Breast epithelium (tissue), 4 donors: Measurements from ENCODE around the gene SNCAIP. TPM values are rescaled to one million over a fixed set of nuclear protein-coding genes. Genes with fewer than 3 reads are reported as not detected.

Experiments used
- DNase-seq, 2 donors: peaks; one replicate each; pipeline ENCODE4 v3.0.0-alpha.2; 2019; ENCODE audit warnings: low spot score in 2 of 2
- H3K27ac ChIP-seq, 2 donors: fragments of 200-600 bp; sonication (generic) in 1 of 2; one replicate each; pipeline ENCODE4 v1.5.1; 2016 to 2019; ENCODE audit warnings: mild to moderate bottlenecking in 1 of 2
- H3K27me3 ChIP-seq, 2 donors: fragments of 200-600 bp; sonication (generic) in 1 of 2; one replicate each; pipeline versions ENCODE4 v1.5.1 to v1.6.0; 2017 to 2019; ENCODE audit warnings: control low read depth in 1 of 2, mild to moderate bottlenecking in 1 of 2
- H3K36me3 ChIP-seq: fragments of 200-600 bp; one replicate; pipeline ENCODE4 v1.5.1; 2019
- H3K4me1 ChIP-seq, 2 donors: fragments of 200-600 bp; sonication (generic); one replicate each; pipeline ENCODE4 v1.5.1; 2016 to 2019; ENCODE audit warnings: control low read depth in 1 of 2
- H3K4me3 ChIP-seq, 3 donors: fragments of 200-600 bp; sonication (generic); 1 replicate in 2 of 3; 2 replicates in 1 of 3; pipeline ENCODE4 v1.5.1; 2016 to 2019; ENCODE audit warnings: mild to moderate bottlenecking in 3 of 3, moderate library complexity in 2 of 3
- H3K9me3 ChIP-seq, 2 donors: fragments of 200-600 bp; sonication (generic) in 1 of 2; one replicate each; pipeline ENCODE4 v1.5.1; 2016 to 2019; ENCODE audit warnings: control low read depth in 1 of 2
- POLR2A ChIP-seq: fragments of 450-650 bp; IDR thresholded peaks from one replicate; pipeline ENCODE4 v1.6.1; 2016; ENCODE audit warnings: antibody characterized with exemption, mild to moderate bottlenecking, moderate library complexity
- POLR2AphosphoS5 ChIP-seq, 3 donors: sonication (generic); formaldehyde crosslinking; IDR thresholded peaks; one replicate each; pipeline ENCODE4 v1.6.1; 2017; ENCODE audit warnings: antibody characterized with exemption in 3 of 3
- intact Hi-C: fragments of 100-400 bp; cut with DNase I; formaldehyde crosslinking; loops from one replicate; pipeline ENCODE4 v1.15.1; 2023; ENCODE audit warnings: low total_unique reads
- total RNA-seq, 3 donors: library from RNA; depleted of rRNA; stranded (reverse); fragments of >200 nt; gene quantifications; one replicate each; pipeline ENCODE4 v1.1.0, GENCODE V29; 2016
- TF ChIP-seq, protein P1 (sequence below), 3 donors: fragments of 450-650 bp; IDR thresholded peaks; one replicate each; pipeline ENCODE4 v1.5.1; 2016 to 2017; ENCODE audit warnings: antibody characterized with exemption in 3 of 3, mild to moderate bottlenecking in 3 of 3, moderate library complexity in 3 of 3

The SNCAIP gene
- total RNA-seq, 3 donors from 2014 or later = 9.8 to 15.4 (median 10.9) TPM

DNA sequence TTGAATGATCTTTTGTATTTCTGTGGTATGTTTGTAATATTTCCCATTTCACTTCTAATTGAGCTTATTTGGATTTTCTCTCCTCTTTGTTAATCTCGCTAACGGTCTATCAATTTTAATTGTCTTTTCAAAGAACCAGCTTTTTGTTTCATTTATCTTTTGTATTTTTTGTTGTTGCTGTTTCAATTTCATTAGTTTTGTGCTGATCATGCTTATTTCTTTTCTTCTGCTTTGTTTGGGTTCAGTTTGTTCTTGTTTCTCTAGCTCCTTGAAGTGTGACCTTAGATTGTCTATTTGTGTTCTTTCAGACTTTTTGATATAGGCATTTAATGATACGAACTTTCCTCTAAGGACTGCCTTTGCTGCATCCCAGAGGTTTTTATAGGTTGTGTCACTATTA, 28.4 kb upstream of the SNCAIP start:
- Histone ChIP-seq H3K9me3 (peaks cover 3 to 8% of the 10 kb centered on the region in 2 donors), H3K27me3 (no peaks in the 10 kb centered on the region), H3K36me3 (no peaks in the 10 kb centered on the region), H3K27ac (no peak overlapping the region), H3K4me3 (no peak overlapping the region), H3K4me1 (no peaks in the 10 kb centered on the region)
- no peak for DNase-seq
- TF ChIP-seq, protein P1, sequence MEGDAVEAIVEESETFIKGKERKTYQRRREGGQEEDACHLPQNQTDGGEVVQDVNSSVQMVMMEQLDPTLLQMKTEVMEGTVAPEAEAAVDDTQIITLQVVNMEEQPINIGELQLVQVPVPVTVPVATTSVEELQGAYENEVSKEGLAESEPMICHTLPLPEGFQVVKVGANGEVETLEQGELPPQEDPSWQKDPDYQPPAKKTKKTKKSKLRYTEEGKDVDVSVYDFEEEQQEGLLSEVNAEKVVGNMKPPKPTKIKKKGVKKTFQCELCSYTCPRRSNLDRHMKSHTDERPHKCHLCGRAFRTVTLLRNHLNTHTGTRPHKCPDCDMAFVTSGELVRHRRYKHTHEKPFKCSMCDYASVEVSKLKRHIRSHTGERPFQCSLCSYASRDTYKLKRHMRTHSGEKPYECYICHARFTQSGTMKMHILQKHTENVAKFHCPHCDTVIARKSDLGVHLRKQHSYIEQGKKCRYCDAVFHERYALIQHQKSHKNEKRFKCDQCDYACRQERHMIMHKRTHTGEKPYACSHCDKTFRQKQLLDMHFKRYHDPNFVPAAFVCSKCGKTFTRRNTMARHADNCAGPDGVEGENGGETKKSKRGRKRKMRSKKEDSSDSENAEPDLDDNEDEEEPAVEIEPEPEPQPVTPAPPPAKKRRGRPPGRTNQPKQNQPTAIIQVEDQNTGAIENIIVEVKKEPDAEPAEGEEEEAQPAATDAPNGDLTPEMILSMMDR (IDR thresholded peaks at IDR 0.05) = no peak
- TF ChIP-seq POLR2A (no peak), POLR2AphosphoS5 (IDR thresholded peaks at IDR 0.05) (no peak)
- intact Hi-C loops = no loop called here

DNA sequence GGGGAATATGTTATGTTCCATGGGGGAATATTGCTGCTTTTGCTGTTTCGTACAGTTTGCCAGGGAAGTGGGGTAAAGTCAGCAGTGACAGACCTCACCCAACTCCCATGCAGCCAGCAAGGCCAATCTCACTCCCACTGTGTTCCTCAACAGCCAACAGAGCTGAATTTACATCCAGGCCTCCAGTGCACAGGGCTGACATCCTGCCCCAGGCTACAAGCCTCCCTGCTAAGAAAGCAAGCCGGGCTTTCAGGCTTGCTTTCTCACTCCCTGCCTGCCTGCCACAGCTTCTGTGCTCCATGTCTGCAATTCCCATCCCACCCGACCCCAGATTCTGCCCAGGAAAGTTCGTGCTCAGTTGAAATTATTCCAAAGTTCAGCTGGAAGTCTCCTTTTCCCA, 25.5 kb upstream of the SNCAIP start:
- no peak for TF ChIP-seq POLR2AphosphoS5 (IDR thresholded peaks at IDR 0.05)
- no peak for TF ChIP-seq POLR2A
- TF ChIP-seq, protein P1 (IDR thresholded peaks at IDR 0.05) = no peak
- no peaks in the 10 kb centered on the region for H3K4me1 ChIP-seq
- H3K27ac ChIP-seq = no peak overlapping the region
- H3K27me3 ChIP-seq = no peaks in the 10 kb centered on the region
- DNase-seq = no peak
- no peak overlapping the region for H3K4me3 ChIP-seq
- intact Hi-C loops = no loop called here
- no peaks in the 10 kb centered on the region for H3K36me3 ChIP-seq
- peaks cover 3 to 8% of the 10 kb centered on the region in 2 donors for H3K9me3 ChIP-seq

- no peak overlapping the region for H3K4me3 ChIP-seq
- no peak for DNase-seq
- intact Hi-C loops = no loop called here
- H3K9me3 ChIP-seq = peaks cover 3 to 8% of the 10 kb centered on the region in 2 donors
- H3K27ac ChIP-seq = no peak overlapping the region
- TF ChIP-seq, protein P1 (IDR thresholded peaks at IDR 0.05) = no peak
- no peaks in the 10 kb centered on the region for H3K4me1 ChIP-seq
- no peaks in the 10 kb centered on the region for H3K36me3 ChIP-seq
- H3K27me3 ChIP-seq = no peaks in the 10 kb centered on the region
Measured at GRCh38 chr5:122287101-122287500, 24.9 kb upstream of the SNCAIP start.

GRCh38 chr5:122291000-122291901, 20.8 kb upstream of the SNCAIP start:
- H3K9me3 ChIP-seq = no peaks in the 10 kb centered on the region
- no peaks in the 10 kb centered on the region for H3K36me3 ChIP-seq
- no peak overlapping the region for H3K27ac ChIP-seq
- H3K27me3 ChIP-seq = no peaks in the 10 kb centered on the region
- intact Hi-C loops = loop anchor here (10.0 kb wide), 1 partner anchor 404 kb away; no protein-coding TSS in a partner anchor
- H3K4me1 ChIP-seq = no peaks in the 10 kb centered on the region
- H3K4me3 ChIP-seq = no peak overlapping the region
- TF ChIP-seq, protein P1 (IDR thresholded peaks at IDR 0.05) = no peak
- no peak for TF ChIP-seq POLR2A
- TF ChIP-seq POLR2AphosphoS5 (IDR thresholded peaks at IDR 0.05) = no peak
- DNase-seq = no peak

GRCh38 chr5:122292332-122292731, 19.7 kb upstream of the SNCAIP start:
- TF ChIP-seq POLR2A (no peak), POLR2AphosphoS5 (IDR thresholded peaks at IDR 0.05) (no peak)
- TF ChIP-seq, protein P1 (IDR thresholded peaks at IDR 0.05) = no peak
- H3K27ac ChIP-seq = no peak overlapping the region
- no peaks in the 10 kb centered on the region for H3K4me1 ChIP-seq
- no peak for DNase-seq
- H3K27me3 ChIP-seq = no peaks in the 10 kb centered on the region
- H3K36me3 ChIP-seq = no peaks in the 10 kb centered on the region
- H3K4me3 ChIP-seq = no peak overlapping the region
- H3K9me3 ChIP-seq = no peaks in the 10 kb centered on the region
- intact Hi-C loops = loop anchor here (10.0 kb wide), 1 partner anchor 402 kb away; no protein-coding TSS in a partner anchor
